Neural crest cell (in vitro differentiated cells): ENCODE results near the gene AUTS2. TPM values are rescaled to one million over a fixed set of nuclear protein-coding genes. Genes with fewer than 3 reads are reported as not detected.

Experiments
- DNase-seq: peaks from one replicate; pipeline ENCODE4 v3.0.0; 2021; ENCODE audit warnings: low read depth, mixed read lengths, low spot score
- H3K27ac Mint-ChIP-seq: one replicate; pipeline ENCODE4 v1.8.0; 2021; ENCODE audit warnings: mild to moderate bottlenecking, mixed read lengths; ENCODE audit not compliant: unreplicated experiment
- H3K27me3 Mint-ChIP-seq: 2 replicates; pipeline ENCODE4 v1.8.0; 2021; ENCODE audit warnings: low read depth, mild to moderate bottlenecking, mixed read lengths
- H3K36me3 Mint-ChIP-seq: 2 replicates; pipeline ENCODE4 v1.8.0; 2021; ENCODE audit warnings: low read depth, mild to moderate bottlenecking, mixed read lengths
- H3K4me1 Mint-ChIP-seq: 2 replicates; pipeline ENCODE4 v1.8.0; 2021; ENCODE audit warnings: mixed read lengths
- H3K4me3 Mint-ChIP-seq: one replicate; pipeline ENCODE4 v1.8.0; 2021; ENCODE audit warnings: mild to moderate bottlenecking, mixed read lengths
- H3K9me3 Mint-ChIP-seq: 2 replicates; pipeline ENCODE4 v1.8.0; 2021; ENCODE audit warnings: mixed read lengths
- total RNA-seq: library from RNA; stranded (reverse); gene quantifications from 2 replicates; pipeline ENCODE4 v1.2.1, GENCODE V29; 2021
- TF ChIP-seq, protein P1 (sequence below): fragments of 200-600 bp; sonication (generic); conservative IDR thresholded peaks from 2 replicates; pipeline ENCODE4 v1.5.0; 2021; ENCODE audit warnings: antibody characterized with exemption, mild to moderate bottlenecking

Gene AUTS2
- total RNA-seq, 1 donor from 2014 or later, result 152 TPM

DNA sequence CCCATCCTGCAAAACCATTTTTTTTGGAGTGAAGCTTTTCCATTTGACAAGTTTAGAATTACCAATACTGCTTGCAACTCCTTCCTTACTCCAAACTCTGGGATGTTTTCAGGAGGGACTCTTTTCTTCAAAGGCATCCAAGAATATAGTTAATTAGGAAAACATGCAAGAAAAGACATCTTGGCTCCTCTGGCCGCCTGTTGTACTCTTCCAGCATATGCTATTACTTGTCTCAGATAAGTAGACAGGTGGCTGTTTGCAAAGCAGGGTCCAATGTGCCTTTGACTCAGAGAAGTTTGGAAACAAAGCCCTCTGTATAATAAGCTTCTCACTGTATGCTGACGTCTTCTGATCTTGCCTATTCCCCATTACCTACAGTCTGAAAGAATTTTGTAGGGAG is 746.5 kb downstream of the AUTS2 start:
- Mint-ChIP-seq H3K36me3 (no peaks in the 10 kb centered on the region), H3K4me3 (no peak overlapping the region), H3K27me3 (no peaks in the 10 kb centered on the region), H3K9me3 (no peaks in the 10 kb centered on the region), H3K27ac (no peak overlapping the region), H3K4me1 (no peaks in the 10 kb centered on the region)
- TF ChIP-seq, protein P1, sequence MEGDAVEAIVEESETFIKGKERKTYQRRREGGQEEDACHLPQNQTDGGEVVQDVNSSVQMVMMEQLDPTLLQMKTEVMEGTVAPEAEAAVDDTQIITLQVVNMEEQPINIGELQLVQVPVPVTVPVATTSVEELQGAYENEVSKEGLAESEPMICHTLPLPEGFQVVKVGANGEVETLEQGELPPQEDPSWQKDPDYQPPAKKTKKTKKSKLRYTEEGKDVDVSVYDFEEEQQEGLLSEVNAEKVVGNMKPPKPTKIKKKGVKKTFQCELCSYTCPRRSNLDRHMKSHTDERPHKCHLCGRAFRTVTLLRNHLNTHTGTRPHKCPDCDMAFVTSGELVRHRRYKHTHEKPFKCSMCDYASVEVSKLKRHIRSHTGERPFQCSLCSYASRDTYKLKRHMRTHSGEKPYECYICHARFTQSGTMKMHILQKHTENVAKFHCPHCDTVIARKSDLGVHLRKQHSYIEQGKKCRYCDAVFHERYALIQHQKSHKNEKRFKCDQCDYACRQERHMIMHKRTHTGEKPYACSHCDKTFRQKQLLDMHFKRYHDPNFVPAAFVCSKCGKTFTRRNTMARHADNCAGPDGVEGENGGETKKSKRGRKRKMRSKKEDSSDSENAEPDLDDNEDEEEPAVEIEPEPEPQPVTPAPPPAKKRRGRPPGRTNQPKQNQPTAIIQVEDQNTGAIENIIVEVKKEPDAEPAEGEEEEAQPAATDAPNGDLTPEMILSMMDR, result no peak
- no peak for DNase-seq

DNA sequence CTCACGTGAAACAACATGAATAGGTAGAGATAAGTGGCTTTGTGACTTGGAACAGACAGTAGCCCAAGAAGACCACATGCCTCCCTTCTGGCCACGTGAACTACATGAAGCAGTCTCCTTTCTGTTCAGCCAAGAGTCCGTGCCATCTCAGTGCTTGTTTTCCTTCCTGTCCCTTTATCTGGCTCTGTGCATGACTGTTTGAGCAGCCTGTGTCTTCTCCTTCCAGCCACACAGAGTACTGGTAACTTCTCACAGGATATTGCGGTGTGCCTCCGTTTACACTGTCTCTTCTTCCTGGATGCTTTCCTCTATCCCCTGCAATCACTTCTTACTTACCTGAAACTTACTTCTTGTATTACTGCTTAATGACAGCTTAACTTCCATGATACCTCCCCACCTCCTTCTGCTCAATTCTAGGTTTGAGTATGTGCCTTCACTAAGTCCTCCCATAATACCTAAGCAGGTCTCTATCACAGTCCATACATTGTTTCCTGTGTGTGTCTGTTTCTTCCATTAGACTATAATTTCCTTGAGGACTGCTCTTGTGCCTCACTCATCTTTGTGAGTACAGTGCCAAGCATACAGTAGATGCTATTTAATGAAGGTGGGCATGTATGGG is 748.7 kb downstream of the AUTS2 start:
- DNase-seq, result no peak
- H3K27ac Mint-ChIP-seq, result no peak overlapping the region
- H3K36me3 Mint-ChIP-seq, result peaks cover 2% of the 10 kb centered on the region
- no peak overlapping the region for H3K4me3 Mint-ChIP-seq
- no peaks in the 10 kb centered on the region for H3K27me3 Mint-ChIP-seq
- H3K4me1 Mint-ChIP-seq, result no peaks in the 10 kb centered on the region
- TF ChIP-seq, protein P1, result no peak
- no peaks in the 10 kb centered on the region for H3K9me3 Mint-ChIP-seq

DNA sequence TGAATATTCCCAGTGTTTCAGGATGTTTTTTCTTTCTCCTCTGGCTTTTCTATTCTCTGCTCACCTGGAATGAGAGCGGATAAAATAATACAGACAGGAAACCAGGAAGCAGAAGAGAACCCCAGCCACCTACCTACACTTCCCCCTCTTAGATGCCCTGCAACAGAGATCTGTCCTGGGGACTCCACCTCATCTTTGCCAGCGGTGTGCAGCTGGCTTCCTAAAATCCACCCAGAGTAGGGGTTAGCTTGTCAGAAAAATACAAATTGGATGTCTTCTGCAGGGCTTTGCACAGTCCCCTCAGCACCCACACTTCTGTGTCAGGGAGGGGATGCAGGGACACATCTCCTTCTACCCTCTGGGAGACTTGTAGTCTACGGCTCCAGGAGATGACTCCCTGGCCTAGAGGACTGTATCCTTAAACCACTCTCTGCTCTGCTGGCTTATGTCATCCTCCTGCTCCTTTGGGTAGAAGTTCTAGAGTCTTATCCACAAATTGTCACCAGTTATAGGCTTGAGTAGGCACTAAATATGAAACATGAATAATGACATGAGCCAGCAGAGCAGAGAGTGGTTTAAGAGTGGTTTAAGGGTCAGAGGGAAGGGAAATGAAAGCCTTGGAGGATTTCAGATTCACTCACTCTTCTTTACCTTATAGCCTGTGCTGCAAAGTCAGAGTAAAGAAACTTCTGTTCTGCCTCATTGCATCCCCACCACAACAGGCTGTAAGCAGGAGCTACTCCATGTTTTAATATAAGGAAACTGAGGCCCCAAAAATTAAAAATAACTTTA is 749.4 kb downstream of the AUTS2 start:
- Mint-ChIP-seq H3K9me3 (no peaks in the 10 kb centered on the region), H3K27ac (no peak overlapping the region), H3K4me3 (no peak overlapping the region), H3K36me3 (peaks cover 2% of the 10 kb centered on the region), H3K4me1 (no peaks in the 10 kb centered on the region), H3K27me3 (no peaks in the 10 kb centered on the region)
- DNase-seq, result no peak
- TF ChIP-seq, protein P1, result no peak

DNA sequence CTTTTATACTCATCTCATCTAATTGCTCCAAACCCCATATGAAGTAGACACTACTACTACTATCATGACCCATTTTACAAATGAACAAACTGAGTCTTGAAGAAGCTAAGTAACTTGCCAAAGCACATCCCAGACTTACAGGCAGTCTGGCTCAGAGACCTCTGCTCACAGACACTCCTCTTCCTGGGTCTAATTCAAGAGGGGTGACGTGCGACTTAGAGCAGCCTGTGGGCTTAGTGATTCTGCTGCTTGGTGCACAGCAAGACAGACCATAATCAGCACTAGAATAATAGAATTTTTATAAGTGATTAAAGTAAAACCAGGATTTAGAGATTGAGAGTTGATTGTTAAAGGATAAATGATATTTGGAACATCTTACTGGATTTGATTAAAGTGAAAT is 750.8 kb downstream of the AUTS2 start:
- TF ChIP-seq, protein P1, result no peak
- H3K36me3 Mint-ChIP-seq, result peaks cover 2% of the 10 kb centered on the region
- H3K27me3 Mint-ChIP-seq, result no peaks in the 10 kb centered on the region
- H3K4me1 Mint-ChIP-seq, result no peaks in the 10 kb centered on the region
- H3K27ac Mint-ChIP-seq, result no peak overlapping the region
- H3K4me3 Mint-ChIP-seq, result no peak overlapping the region
- DNase-seq, result no peak
- H3K9me3 Mint-ChIP-seq, result no peaks in the 10 kb centered on the region

DNA sequence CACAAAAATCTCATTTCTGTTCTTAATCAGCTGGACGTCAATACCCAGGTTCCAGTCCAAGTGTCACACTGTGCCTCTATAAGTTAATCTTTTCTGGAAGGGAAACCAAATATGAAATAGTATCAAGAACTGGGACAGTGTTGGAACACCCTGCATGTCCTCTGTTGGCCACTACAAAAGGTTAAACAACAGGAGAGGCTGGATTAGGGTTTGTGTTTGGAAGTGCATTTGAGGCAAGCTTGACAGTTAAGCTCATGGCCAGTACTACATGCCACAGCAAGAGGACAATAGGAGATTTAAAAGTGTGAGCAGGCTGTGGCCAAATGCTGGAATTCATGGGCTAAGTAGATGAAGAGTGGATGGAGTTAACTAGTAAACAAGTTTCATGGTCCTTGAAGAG is 751.5 kb downstream of the AUTS2 start:
- peaks cover 2% of the 10 kb centered on the region for H3K36me3 Mint-ChIP-seq
- H3K4me1 Mint-ChIP-seq, result peaks cover 2% of the 10 kb centered on the region
- no peaks in the 10 kb centered on the region for H3K27me3 Mint-ChIP-seq
- H3K27ac Mint-ChIP-seq, result no peak overlapping the region
- TF ChIP-seq, protein P1, result no peak
- no peak for DNase-seq
- H3K4me3 Mint-ChIP-seq, result no peak overlapping the region
- no peaks in the 10 kb centered on the region for H3K9me3 Mint-ChIP-seq
